Activated CD8-positive, alpha-beta memory T cell treated with anti-CD3 and anti-CD28 coated beads, Interleukin-2, amount 10 ng/mL, durations not matched to agents 7 days and 5 days (primary cell): ENCODE data around the gene AJM1. TPM values are rescaled to one million over a fixed set of nuclear protein-coding genes. Genes with fewer than 3 reads are reported as not detected.
"Not testable (repeated sequence)": the region's sequence is repeated elsewhere in the genome, so short reads cannot be mapped to it uniquely, and the experiment has no call there.

Source experiments
- ATAC-seq: fragments of 150-1000 bp; cut with Tn5 transposase; one replicate; pipeline ENCODE4 v1.10.0; 2021; ENCODE audit warnings: moderate library complexity
- CTCF ChIA-PET: fragments of 350-600 bp; sonication (Branson Sonifier 250); formaldehyde crosslinking; loops from one replicate; lab custom pipeline; 2021; ENCODE audit warnings: antibody characterized with exemption; lab: Charles Lee
- DNase-seq: peaks from one replicate; pipeline ENCODE4 v3.0.0-alpha.2; 2020
- H3K27ac Mint-ChIP-seq: one replicate; pipeline ENCODE4 v1.8.0; 2021; ENCODE audit warnings: mild to moderate bottlenecking, mixed read lengths
- H3K27me3 Mint-ChIP-seq: one replicate; pipeline ENCODE4 v1.8.0; 2021; ENCODE audit warnings: mixed read lengths
- H3K36me3 Mint-ChIP-seq: one replicate; pipeline ENCODE4 v1.8.0; 2021; ENCODE audit warnings: mild to moderate bottlenecking, mixed read lengths
- H3K4me1 Mint-ChIP-seq: one replicate; pipeline ENCODE4 v1.8.0; 2021; ENCODE audit warnings: mixed read lengths
- H3K4me3 Mint-ChIP-seq: one replicate; pipeline ENCODE4 v1.8.0; 2021; ENCODE audit warnings: mild to moderate bottlenecking, moderate library complexity, mixed read lengths
- H3K9me3 Mint-ChIP-seq: one replicate; pipeline ENCODE4 v1.8.0; 2022; ENCODE audit warnings: low read depth, mixed read lengths
- total RNA-seq, 2 experiments: library from RNA; stranded (reverse); gene quantifications; one replicate each; pipeline ENCODE4 v1.2.3, GENCODE V29; 2021

AJM1 gene
- total RNA-seq, 2 experiments from 2014 or later, result 3.9 to 4.4 TPM

- H3K4me3 Mint-ChIP-seq, result no peak overlapping the region
- no peaks in the 10 kb centered on the region for H3K9me3 Mint-ChIP-seq
- no peaks in the 10 kb centered on the region for H3K36me3 Mint-ChIP-seq
- DNase-seq (no peak), ATAC-seq (no peak)
- CTCF ChIA-PET, result no interaction called here
- peaks cover 9% of the 10 kb centered on the region for H3K4me1 Mint-ChIP-seq
- no peak overlapping the region for H3K27ac Mint-ChIP-seq
- no peaks in the 10 kb centered on the region for H3K27me3 Mint-ChIP-seq
These were observed 2.8 kb upstream of the AJM1 start for GRCh38 chr9:136839229-136840139.

- Mint-ChIP-seq H3K4me1 (peaks cover 9% of the 10 kb centered on the region), H3K27me3 (peaks cover 3% of the 10 kb centered on the region), H3K27ac (no peak overlapping the region), H3K4me3 (no peak overlapping the region), H3K9me3 (no peaks in the 10 kb centered on the region), H3K36me3 (no peaks in the 10 kb centered on the region)
- no peak for ATAC-seq
- CTCF ChIA-PET, result interaction anchor here (1.1 kb wide), 1 partner anchor 85 kb away, joined by 3 read pairs; no protein-coding TSS in a partner anchor
- DNase-seq, result no peak
These were observed 2.0 kb upstream of the AJM1 start for GRCh38 chr9:136840140-136840876.

GRCh38 chr9:136840877-136841645 lies 1.2 kb upstream of the AJM1 start:
- H3K27ac Mint-ChIP-seq, result no peak overlapping the region
- ATAC-seq (no peak), DNase-seq (no peak)
- H3K9me3 Mint-ChIP-seq, result no peaks in the 10 kb centered on the region
- peaks cover 5% of the 10 kb centered on the region for H3K27me3 Mint-ChIP-seq
- H3K4me3 Mint-ChIP-seq, result no peak overlapping the region
- CTCF ChIA-PET, result interaction anchor here (1.1 to 2.9 kb wide), 7 partner anchors 25 to 255 kb away, joined by 3 to 23 read pairs (median 9); no protein-coding TSS in a partner anchor
- H3K36me3 Mint-ChIP-seq, result no peaks in the 10 kb centered on the region
- peaks cover 9% of the 10 kb centered on the region for H3K4me1 Mint-ChIP-seq

GRCh38 chr9:136841646-136842379 lies 465 bp upstream of the AJM1 start:
- H3K9me3 Mint-ChIP-seq, H3K36me3 Mint-ChIP-seq, DNase-seq, ATAC-seq: not testable (repeated sequence)
- Mint-ChIP-seq H3K27ac (peak overlapping the region; percentile 49), H3K4me3 (peak overlapping the region; percentile 76), H3K4me1 (peaks cover 10% of the 10 kb centered on the region), H3K27me3 (peaks cover 10% of the 10 kb centered on the region)
- CTCF ChIA-PET, result interaction anchor here (0.7 to 4.3 kb wide), 47 partner anchors 8 to 412 kb away, joined by 3 to 38 read pairs (median 5); partner anchors contain the start of genes ABCA2, C8G, EDF1 and FBXW5

GRCh38 chr9:136843159-136843800 lies 1.0 kb downstream of the AJM1 start:
- H3K4me3 Mint-ChIP-seq, result peak overlapping the region; percentile 24
- DNase-seq, H3K9me3 Mint-ChIP-seq: not testable (repeated sequence)

GRCh38 chr9:136843801-136844740 lies 1.8 kb downstream of the AJM1 start:
- ATAC-seq, H3K36me3 Mint-ChIP-seq, H3K9me3 Mint-ChIP-seq: not testable (repeated sequence)
- CTCF ChIA-PET, result interaction anchor here (0.8 to 4.3 kb wide), 16 partner anchors 22 to 392 kb away, joined by 3 to 38 read pairs (median 6); partner anchors contain the start of genes ABCA2, C8G, FBXW5 and MAN1B1
- H3K27ac Mint-ChIP-seq, result peak overlapping the region; percentile 46
- peaks cover 20% of the 10 kb centered on the region for H3K4me1 Mint-ChIP-seq
- peaks cover 20% of the 10 kb centered on the region for H3K27me3 Mint-ChIP-seq
- H3K4me3 Mint-ChIP-seq, result peak overlapping the region; percentile 24
- peak; percentile 72 for DNase-seq

More at GRCh38 chr9:136843159-136843800, 1.0 kb downstream of the AJM1 start:
- CTCF ChIA-PET, result interaction anchor here (0.8 to 4.3 kb wide), 36 partner anchors 10 to 243 kb away, joined by 3 to 38 read pairs (median 5); partner anchors contain the start of genes ABCA2, C8G, EDF1 and FBXW5
- not testable (repeated sequence) for H3K36me3 Mint-ChIP-seq, ATAC-seq
- Mint-ChIP-seq H3K27ac (peak overlapping the region; percentile 46), H3K4me1 (peaks cover 19% of the 10 kb centered on the region), H3K27me3 (peaks cover 20% of the 10 kb centered on the region)

GRCh38 chr9:136844761-136845464 lies 2.6 kb downstream of the AJM1 start:
- H3K4me3 Mint-ChIP-seq, result no peak overlapping the region
- H3K4me1 Mint-ChIP-seq, result peaks cover 22% of the 10 kb centered on the region
- CTCF ChIA-PET, result interaction anchor here (0.9 to 4.3 kb wide), 5 partner anchors 26 to 100 kb away, joined by 3 to 28 read pairs (median 16); partner anchors contain the start of genes C8G, FBXW5, RABL6 and TRAF2
- peaks cover 3% of the 10 kb centered on the region for H3K36me3 Mint-ChIP-seq
- peaks cover 20% of the 10 kb centered on the region for H3K27me3 Mint-ChIP-seq
- peak overlapping the region; percentile 32 for H3K27ac Mint-ChIP-seq
- ATAC-seq (no peak), DNase-seq (no peak)
- no peaks in the 10 kb centered on the region for H3K9me3 Mint-ChIP-seq

- CTCF ChIA-PET, result interaction anchor here (1.2 to 4.3 kb wide), 5 partner anchors 29 to 150 kb away, joined by 3 to 28 read pairs (median 4); partner anchors contain the start of genes C8G, CLIC3, FBXW5 and RABL6
- H3K4me1 Mint-ChIP-seq, result peaks cover 25% of the 10 kb centered on the region
- H3K27ac Mint-ChIP-seq, result peak overlapping the region; percentile 32
- H3K4me3 Mint-ChIP-seq, result no peak overlapping the region
- peaks cover 20% of the 10 kb centered on the region for H3K27me3 Mint-ChIP-seq
- DNase-seq, result no peak
- H3K9me3 Mint-ChIP-seq, result no peaks in the 10 kb centered on the region
- H3K36me3 Mint-ChIP-seq, result peaks cover 3% of the 10 kb centered on the region
- no peak for ATAC-seq
These were observed 3.4 kb downstream of the AJM1 start for GRCh38 chr9:136845465-136846260.

- Mint-ChIP-seq H3K4me3 (no peak overlapping the region), H3K27ac (peak overlapping the region; percentile 28), H3K36me3 (peaks cover 3% of the 10 kb centered on the region), H3K27me3 (peaks cover 20% of the 10 kb centered on the region), H3K4me1 (peaks cover 25% of the 10 kb centered on the region), H3K9me3 (no peaks in the 10 kb centered on the region)
- CTCF ChIA-PET, result interaction anchor here (0.7 to 2.3 kb wide), 5 partner anchors 29 to 149 kb away, joined by 3 to 6 read pairs (median 4); partner anchors contain the start of genes CLIC3, FBXW5 and TRAF2
- ATAC-seq (no peak), DNase-seq (no peak)
These were observed 4.3 kb downstream of the AJM1 start for GRCh38 chr9:136846376-136847087.
